H1 (cell line): Measurements from ENCODE around the gene HIVEP3. TPM values are rescaled to one million over a fixed set of nuclear protein-coding genes. Genes with fewer than 3 reads are reported as not detected.

Experiments
- CTCF ChIA-PET: fragments of 300-600 bp; sonication (Branson Sonifier 250); formaldehyde crosslinking; loops from one replicate; lab custom pipeline; 2021; ENCODE audit not compliant: partially characterized antibody; lab: Charles Lee
- POLR2A ChIA-PET: fragments of 300-600 bp; sonication (Branson Sonifier 250); formaldehyde crosslinking; loops from one replicate; lab custom pipeline; 2021; ENCODE audit warnings: inconsistent platforms; ENCODE audit not compliant: partially characterized antibody; lab: Charles Lee
- DNase-seq, 2 experiments: peaks; one replicate each; pipeline versions ENCODE4 v3.0.0 to v3.0.0-alpha.2; 2010 to 2022; ENCODE audit warnings: low spot score in 2 of 2, low read depth in 1 of 2, mixed read lengths in 1 of 2
- FAIRE-seq: peaks from 2 replicates; lab custom pipeline; 2011; peaks lifted over from hg19 to GRCh38; lab: Jason Lieb, UNC
- H2AFZ ChIP-seq: 2 replicates; pipeline ENCODE4 v1.8.1; 2012; ENCODE audit warnings: low read length, inconsistent platforms
- H2AK5ac ChIP-seq: 2 replicates; pipeline ENCODE4 v1.6.1; 2013; ENCODE audit warnings: low read depth, low read length
- H2BK120ac ChIP-seq: replicated peaks from 2 replicates; pipeline ENCODE3; 2013; ENCODE audit warnings: low read depth, low read length, inconsistent platforms
- H2BK12ac ChIP-seq: 2 replicates; pipeline ENCODE4 v1.6.1; 2013; ENCODE audit warnings: low read depth, low read length
- H2BK15ac ChIP-seq: 2 replicates; pipeline ENCODE4 v1.6.1; 2013; ENCODE audit warnings: low read length
- H2BK20ac ChIP-seq: 2 replicates; pipeline ENCODE4 v1.6.1; 2013; ENCODE audit warnings: low read length
- H2BK5ac ChIP-seq: 2 replicates; pipeline ENCODE4 v1.6.1; 2013; ENCODE audit warnings: low read depth, low read length
- H3K14ac ChIP-seq: 2 replicates; pipeline ENCODE4 v1.6.1; 2013; ENCODE audit warnings: inconsistent platforms; ENCODE audit not compliant: insufficient read length
- H3K18ac ChIP-seq: 2 replicates; pipeline ENCODE4 v1.6.1; 2013; ENCODE audit warnings: low read length; ENCODE audit errors: extremely low read depth
- H3K23ac ChIP-seq: 2 replicates; pipeline ENCODE4 v1.6.1; 2013; ENCODE audit warnings: inconsistent platforms; ENCODE audit not compliant: insufficient read length
- H3K23me2 ChIP-seq: 2 replicates; pipeline ENCODE4 v1.6.1; 2013; ENCODE audit warnings: low read depth, low read length
- H3K27ac ChIP-seq: 2 replicates; pipeline ENCODE4 v1.6.1; 2011; ENCODE audit warnings: low read depth, low read length, inconsistent platforms
- H3K27me3 ChIP-seq, 4 experiments: replicated peaks in 1 of 4; 1 replicate in 1 of 4; 2 replicates in 3 of 4; pipeline versions ENCODE4 v1.6.1 to v1.8.1; 2011 to 2013; ENCODE audit warnings: low read length in 3 of 4, mild to moderate bottlenecking in 3 of 4, inconsistent platforms in 2 of 4, mixed read lengths in 2 of 4, moderate library complexity in 1 of 4; ENCODE audit not compliant: control insufficient read depth in 3 of 4, insufficient read depth in 3 of 4; ENCODE audit errors: extremely low read depth in 1 of 4
- H3K36me3 ChIP-seq, 4 experiments: 2 replicates each; pipeline versions ENCODE4 v1.6.1 to v1.8.1; 2011 to 2013; ENCODE audit warnings: mild to moderate bottlenecking in 4 of 4, low read length in 3 of 4, moderate library complexity in 2 of 4, control low read depth in 1 of 4, inconsistent platforms in 1 of 4; ENCODE audit not compliant: insufficient read depth in 4 of 4, control insufficient read depth in 2 of 4
- H3K4ac ChIP-seq: replicated peaks from 2 replicates; pipeline ENCODE3; 2013; ENCODE audit warnings: low read length, low read depth, mixed read lengths, inconsistent platforms; ENCODE audit not compliant: insufficient read length
- H3K4me1 ChIP-seq, 4 experiments: replicated peaks in 1 of 4; 1 replicate in 1 of 4; 2 replicates in 3 of 4; pipeline versions ENCODE4 v1.6.1 to v1.8.1; 2011 to 2013; ENCODE audit warnings: low read length in 3 of 4, inconsistent platforms in 2 of 4, mixed read lengths in 1 of 4; ENCODE audit not compliant: insufficient read depth in 4 of 4, control insufficient read depth in 3 of 4
- H3K4me2 ChIP-seq, 2 experiments: 2 replicates each; pipeline versions ENCODE4 v1.6.1 to v1.8.1; 2011 to 2013; ENCODE audit warnings: low read depth in 2 of 2, low read length in 2 of 2, control low read depth in 1 of 2, inconsistent platforms in 1 of 2, mild to moderate bottlenecking in 1 of 2; ENCODE audit not compliant: insufficient read depth in 1 of 2
- H3K4me3 ChIP-seq, 4 experiments: fragments of 200-600, 300-600 bp in 1 of 4; sonication (generic), shearing (Covaris generic), sonication (Bioruptor Twin) in 1 of 4; 2 replicates each; pipeline versions ENCODE4 v1.5.1 to v1.8.1; 2011 to 2016; ENCODE audit warnings: low read length in 4 of 4, low read depth in 3 of 4, control low read depth in 2 of 4, inconsistent platforms in 2 of 4, mild to moderate bottlenecking in 2 of 4, mixed read lengths in 1 of 4, moderate library complexity in 1 of 4; ENCODE audit not compliant: insufficient read depth in 2 of 4; ENCODE audit errors: extremely low read depth in 1 of 4
- H3K56ac ChIP-seq: replicated peaks from 2 replicates; pipeline ENCODE3; 2013; ENCODE audit warnings: low read depth, mild to moderate bottlenecking, mixed read lengths, low read length, inconsistent platforms; ENCODE audit not compliant: insufficient read length
- H3K79me1 ChIP-seq: 2 replicates; pipeline ENCODE4 v1.6.1; 2013; ENCODE audit warnings: low read depth, low read length, control low read depth
- H3K79me2 ChIP-seq, 2 experiments: 2 replicates each; pipeline versions ENCODE4 v1.6.1 to v1.8.1; 2012 to 2013; ENCODE audit warnings: low read length in 2 of 2, mild to moderate bottlenecking in 2 of 2, inconsistent platforms in 1 of 2; ENCODE audit not compliant: insufficient read depth in 2 of 2, control insufficient read depth in 1 of 2
- H3K9ac ChIP-seq, 4 experiments: replicated peaks in 1 of 4; 1 replicate in 1 of 4; 2 replicates in 3 of 4; pipeline versions ENCODE4 v1.6.1 to v1.8.1; 2011 to 2013; ENCODE audit warnings: low read depth in 3 of 4, low read length in 3 of 4, control low read depth in 2 of 4, mild to moderate bottlenecking in 2 of 4, moderate library complexity in 2 of 4, inconsistent platforms in 1 of 4; ENCODE audit errors: extremely low read depth in 1 of 4
- H3K9me3 ChIP-seq, 2 experiments: 2 replicates each; pipeline versions ENCODE4 v1.6.1 to v1.8.1; 2012 to 2013; ENCODE audit warnings: mild to moderate bottlenecking in 2 of 2, moderate library complexity in 2 of 2, control low read depth in 1 of 2, inconsistent platforms in 1 of 2, low read depth in 1 of 2, low read length in 1 of 2, mixed read lengths in 1 of 2; ENCODE audit not compliant: insufficient read depth in 2 of 2
- H4K20me1 ChIP-seq, 2 experiments: replicated peaks in 1 of 2; 2 replicates each; pipeline versions ENCODE3 to v1.8.1; 2011 to 2013; ENCODE audit warnings: inconsistent platforms in 2 of 2, low read length in 2 of 2, mild to moderate bottlenecking in 1 of 2; ENCODE audit not compliant: insufficient read depth in 2 of 2, control insufficient read depth in 1 of 2
- H4K5ac ChIP-seq: 2 replicates; pipeline ENCODE4 v1.6.1; 2013; ENCODE audit warnings: low read length, low read depth, mixed read lengths, inconsistent platforms; ENCODE audit not compliant: insufficient read length
- H4K8ac ChIP-seq: 2 replicates; pipeline ENCODE4 v1.8.0; 2013; ENCODE audit warnings: mild to moderate bottlenecking, moderate library complexity, low read length, inconsistent platforms; ENCODE audit not compliant: insufficient read depth; ENCODE audit errors: extremely low read depth
- H4K91ac ChIP-seq: replicated peaks from 2 replicates; pipeline ENCODE3; 2013; ENCODE audit warnings: low read length, mixed read lengths, inconsistent platforms; ENCODE audit not compliant: insufficient read length
- BACH1 ChIP-seq: IDR thresholded peaks from 2 replicates; pipeline ENCODE4 v1.6.1; 2012; ENCODE audit warnings: low read length, improper control_type of control experiment
- CTBP2 ChIP-seq: IDR thresholded peaks from 2 replicates; pipeline ENCODE4 v1.7.0; 2011; ENCODE audit warnings: borderline replicate concordance, mild to moderate bottlenecking, moderate library complexity, mixed read lengths, low read length; ENCODE audit not compliant: insufficient read depth, insufficient read length
- SIRT6 ChIP-seq: IDR thresholded peaks from one replicate; pipeline ENCODE4 v1.7.1; 2012; ENCODE audit warnings: low read length, inconsistent platforms
- SP2 ChIP-seq: IDR thresholded peaks from 2 replicates; pipeline ENCODE4 v1.6.1; 2012; ENCODE audit warnings: mild to moderate bottlenecking, low read length, inconsistent platforms
- SRF ChIP-seq: IDR thresholded peaks from 2 replicates; pipeline ENCODE4 v1.6.1; 2011; ENCODE audit warnings: mild to moderate bottlenecking, low read depth, low read length, moderate library complexity
- SUZ12 ChIP-seq: fragments of 200-600 bp; sonication (generic); IDR thresholded peaks from 2 replicates; pipeline ENCODE4 v1.6.1; 2012; ENCODE audit warnings: mild to moderate bottlenecking, inconsistent platforms, low read length, moderate library complexity, mixed read lengths
- TAF7 ChIP-seq: optimal IDR thresholded peaks from 2 replicates; pipeline ENCODE3; 2011; ENCODE audit warnings: low read depth, mild to moderate bottlenecking, inconsistent platforms, low read length, moderate library complexity, borderline replicate concordance
- TBP ChIP-seq: IDR thresholded peaks from 2 replicates; pipeline ENCODE4 v1.6.1; 2011; ENCODE audit warnings: low read depth, low read length, improper control_type of control experiment
- polyA plus RNA-seq, 7 experiments: library from polyadenylated mRNA; depleted of rRNA in 3 of 7; stranded (reverse) in 5 of 7; unstranded in 2 of 7; fragments of >200 nt in 5 of 7; fragments of 200-250 nt in 2 of 7; gene quantifications; 1 replicate in 5 of 7; 2 replicates in 1 of 7; 4 replicates in 1 of 7; pipeline versions ENCODE4 v1.2.1 to v1.2.3, GENCODE V29; 2011 to 2013; ENCODE audit warnings: missing spikeins in 2 of 7, mixed read lengths in 2 of 7
- total RNA-seq: library from RNA; stranded (reverse); fragmentation: NEBNext Ultra II Directional; extraction: Animal tissue kit (Norgen Biotek cat#: 25700); gene quantifications from 2 replicates; pipeline ENCODE4 v1.2.1, GENCODE V29; 2021
- TF ChIP-seq, protein P1 (sequence below): IDR thresholded peaks from 2 replicates; pipeline ENCODE4 v1.6.1; 2012; ENCODE audit warnings: inconsistent platforms

The HIVEP3 gene
- total and polyA plus RNA-seq, 2 of the 8 experiments (the other 6 are each of a cell fraction or from before 2014, with no cell fraction given) = 0.24 to 0.69 TPM

DNA sequence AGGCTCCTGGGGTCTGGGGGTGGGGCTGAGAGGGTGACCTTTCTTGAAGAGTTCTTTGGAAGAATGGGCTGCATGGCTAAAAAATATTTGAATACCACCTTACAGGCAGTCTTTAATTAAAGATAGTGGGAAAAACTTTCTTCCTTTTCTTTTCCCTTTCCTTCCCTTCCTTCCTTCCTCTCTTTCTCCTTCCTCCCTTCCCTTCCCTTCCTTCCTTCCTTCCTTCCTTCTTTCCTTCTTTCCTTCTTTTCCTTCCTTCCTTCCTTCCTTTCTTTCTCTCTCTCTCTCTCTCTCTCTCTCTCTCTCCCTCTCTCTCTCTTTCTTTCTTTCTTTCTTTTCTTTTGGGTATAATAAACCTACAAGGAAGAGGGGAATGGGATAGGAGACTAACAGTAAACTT is 356.4 kb downstream of the HIVEP3 start:
- H3K9me3 ChIP-seq = no peaks in the 10 kb centered on the region

More for the DNA sequence above, 356.4 kb downstream of the HIVEP3 start:
- Histone ChIP-seq H3K27me3 (no peaks in the 10 kb centered on the region; a peak in 3 of 7 replicates), H3K14ac (no peak overlapping the region), H2BK120ac (no peak overlapping the region), H4K91ac (no peak overlapping the region), H3K56ac (no peak overlapping the region), H3K4ac (no peak overlapping the region), H2BK12ac (no peak overlapping the region), H4K20me1 (no peaks in the 10 kb centered on the region), H4K5ac (no peak overlapping the region), H3K23ac (no peak overlapping the region), H2AK5ac (no peak overlapping the region), H3K79me1 (no peaks in the 10 kb centered on the region), H3K18ac (no peak overlapping the region), H3K4me2 (no peak overlapping the region), H2BK15ac (no peak overlapping the region), H3K23me2 (no peaks in the 10 kb centered on the region), H2AFZ (no peak overlapping the region), H2BK5ac (no peak overlapping the region), H3K79me2 (no peaks in the 10 kb centered on the region), H3K4me1 (no peaks in the 10 kb centered on the region), H3K27ac (no peak overlapping the region), H3K9ac (no peak overlapping the region), H3K4me3 (no peak overlapping the region), H2BK20ac (no peak overlapping the region), H4K8ac (no peak overlapping the region), H3K36me3 (no peaks in the 10 kb centered on the region)
- no peak for TF ChIP-seq SP2
- TF ChIP-seq TAF7 = no peak
- TF ChIP-seq BACH1 = no peak
- TF ChIP-seq SUZ12 = no peak
- no peak for TF ChIP-seq SIRT6
- no peak for TF ChIP-seq TBP
- TF ChIP-seq SRF = no peak
- TF ChIP-seq CTBP2 = no peak
- TF ChIP-seq, protein P1, sequence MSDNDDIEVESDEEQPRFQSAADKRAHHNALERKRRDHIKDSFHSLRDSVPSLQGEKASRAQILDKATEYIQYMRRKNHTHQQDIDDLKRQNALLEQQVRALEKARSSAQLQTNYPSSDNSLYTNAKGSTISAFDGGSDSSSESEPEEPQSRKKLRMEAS = no peak
- ChIA-PET CTCF (interaction anchor here (0.7 to 1.5 kb wide), 2 partner anchors 11 to 138 kb away, joined by 5 to 7 read pairs; no protein-coding TSS in a partner anchor), POLR2A (no interaction called here)
- DNase-seq (no peak), FAIRE-seq (no peak)
